ENCODE results near the gene TBX1.

- TF ChIP-seq CTCF (IDR thresholded peaks at IDR 0.05) (no peak), POLR2AphosphoS5 (IDR thresholded peaks at IDR 0.05) (no peak), POLR2A (IDR thresholded peaks at IDR 0.05) (no peak)
Measured at GRCh38 chr22:19715188-19715930, 45.2 kb upstream of the TBX1 start.

Measured in stomach (tissue), 4 donors.